OCI-LY1 (cell line): ENCODE data around the gene MTMR1.

ENCODE experiments used
- CTCF ChIP-seq: fragments of 200-600 bp; sonication (generic), shearing (Covaris generic); IDR thresholded peaks from 2 replicates; pipeline ENCODE4 v1.5.1; 2017; ENCODE audit warnings: mild to moderate bottlenecking, antibody characterized with exemption, low read length, moderate library complexity, mixed read lengths
- EZH2 ChIP-seq: fragments of 200-600 bp; sonication (generic), shearing (Covaris generic); IDR thresholded peaks from 2 replicates; pipeline ENCODE4 v1.8.0; 2017; ENCODE audit warnings: borderline replicate concordance, mixed run types, mild to moderate bottlenecking, antibody characterized with exemption, low read length, moderate library complexity, mixed read lengths

- TF ChIP-seq CTCF = no peak
- no peak for TF ChIP-seq EZH2
Measured at GRCh38 chrX:150768580-150769190, 75.5 kb downstream of the MTMR1 start.
